CD4-positive, alpha-beta T cell (primary cell): Measurements from ENCODE around the gene FCHSD1. TPM values are rescaled to one million over a fixed set of nuclear protein-coding genes. Genes with fewer than 3 reads are reported as not detected.

Experiments
- ATAC-seq: fragments of 200-7000 bp; cut with Tn5 transposase; one replicate; pipeline ENCODE4 v1.10.0; 2022; ENCODE audit warnings: mild to moderate bottlenecking; ENCODE audit not compliant: poor library complexity
- CTCF ChIA-PET: fragments of 350-600 bp; sonication (Branson Sonifier 250); formaldehyde crosslinking; loops from one replicate; lab custom pipeline; 2021; ENCODE audit warnings: antibody characterized with exemption, inconsistent platforms; lab: Charles Lee
- POLR2A ChIA-PET: fragments of 350-600 bp; sonication (Branson Sonifier 250); formaldehyde crosslinking; loops from one replicate; lab custom pipeline; 2021; ENCODE audit warnings: antibody characterized with exemption, inconsistent platforms; lab: Charles Lee
- DNase-seq, 14 experiments: peaks; one replicate each; pipeline ENCODE4 v3.0.0-alpha.2; 2013 to 2020; ENCODE audit warnings: mixed read lengths in 2 of 14
- H3K27ac ChIP-seq, 2 donors: one replicate each; pipeline versions ENCODE4 v1.5.1 to v1.7.0; 2013; ENCODE audit warnings: low read length in 2 of 2, low read depth in 1 of 2, mild to moderate bottlenecking in 1 of 2
- H3K27me3 ChIP-seq, 2 experiments: 1 replicate in 1 of 2; 2 replicates in 1 of 2; pipeline versions ENCODE4 v1.6.1 to v1.7.0; 2013; ENCODE audit warnings: low read length in 2 of 2, control low read depth in 1 of 2, mild to moderate bottlenecking in 1 of 2, moderate library complexity in 1 of 2; ENCODE audit not compliant: insufficient read depth in 2 of 2, control insufficient read depth in 1 of 2
- H3K36me3 ChIP-seq: one replicate; pipeline ENCODE4 v1.6.1; 2013; ENCODE audit warnings: low read length, control low read depth; ENCODE audit not compliant: insufficient read depth
- H3K4me1 ChIP-seq: one replicate; pipeline ENCODE4 v1.6.1; 2013; ENCODE audit warnings: low read length, control low read depth; ENCODE audit not compliant: insufficient read depth
- H3K4me3 ChIP-seq: one replicate; pipeline ENCODE4 v1.5.1; 2013; ENCODE audit warnings: mild to moderate bottlenecking, low read length, moderate library complexity
- H3K9me3 ChIP-seq, 2 experiments: 1 replicate in 1 of 2; 2 replicates in 1 of 2; pipeline versions ENCODE4 v1.6.1 to v1.7.0; 2013; ENCODE audit warnings: low read length in 2 of 2, mild to moderate bottlenecking in 2 of 2, control low read depth in 1 of 2, moderate library complexity in 1 of 2; ENCODE audit not compliant: control insufficient read depth in 1 of 2, insufficient read depth in 1 of 2
- H3K27ac Mint-ChIP-seq: one replicate; pipeline ENCODE4 v1.8.0; 2020; ENCODE audit warnings: mixed read lengths
- H3K27me3 Mint-ChIP-seq: one replicate; pipeline ENCODE4 v1.8.0; 2021; ENCODE audit warnings: mixed read lengths
- H3K36me3 Mint-ChIP-seq: one replicate; pipeline ENCODE4 v1.8.0; 2021; ENCODE audit warnings: low read depth, mixed read lengths
- H3K4me1 Mint-ChIP-seq: one replicate; pipeline ENCODE4 v1.8.0; 2021; ENCODE audit warnings: low read depth, mixed read lengths
- H3K4me3 Mint-ChIP-seq: one replicate; pipeline ENCODE4 v1.8.0; 2020; ENCODE audit warnings: mild to moderate bottlenecking, mixed read lengths
- H3K9me3 Mint-ChIP-seq: one replicate; pipeline ENCODE4 v1.8.0; 2020; ENCODE audit warnings: mixed read lengths
- intact Hi-C, 2 experiments: fragments of 100-400 bp; cut with DNase I in 1 of 2; cut with micrococcal nuclease in 1 of 2; formaldehyde crosslinking; loops; one replicate each; pipeline versions ENCODE4 v1.15.1 to v1.9.0; 2023 to 2025; cut with DNase I, micrococcal nuclease
- total RNA-seq, 174 experiments: library from RNA in 2 of 174; stranded (reverse) in 2 of 174; gene quantifications; one replicate each; pipeline ENCODE4 v1.2.3 and lab custom pipeline; 2021 to 2026
- TF ChIP-seq, protein P1 (sequence below): fragments of 200-600 bp; IDR thresholded peaks from one replicate; pipeline ENCODE4 v1.8.0; 2022; ENCODE audit warnings: antibody characterized with exemption, mild to moderate bottlenecking

Gene FCHSD1
- total RNA-seq, 2 experiments from 2014 or later = 79.8 to 86.8 TPM

DNA sequence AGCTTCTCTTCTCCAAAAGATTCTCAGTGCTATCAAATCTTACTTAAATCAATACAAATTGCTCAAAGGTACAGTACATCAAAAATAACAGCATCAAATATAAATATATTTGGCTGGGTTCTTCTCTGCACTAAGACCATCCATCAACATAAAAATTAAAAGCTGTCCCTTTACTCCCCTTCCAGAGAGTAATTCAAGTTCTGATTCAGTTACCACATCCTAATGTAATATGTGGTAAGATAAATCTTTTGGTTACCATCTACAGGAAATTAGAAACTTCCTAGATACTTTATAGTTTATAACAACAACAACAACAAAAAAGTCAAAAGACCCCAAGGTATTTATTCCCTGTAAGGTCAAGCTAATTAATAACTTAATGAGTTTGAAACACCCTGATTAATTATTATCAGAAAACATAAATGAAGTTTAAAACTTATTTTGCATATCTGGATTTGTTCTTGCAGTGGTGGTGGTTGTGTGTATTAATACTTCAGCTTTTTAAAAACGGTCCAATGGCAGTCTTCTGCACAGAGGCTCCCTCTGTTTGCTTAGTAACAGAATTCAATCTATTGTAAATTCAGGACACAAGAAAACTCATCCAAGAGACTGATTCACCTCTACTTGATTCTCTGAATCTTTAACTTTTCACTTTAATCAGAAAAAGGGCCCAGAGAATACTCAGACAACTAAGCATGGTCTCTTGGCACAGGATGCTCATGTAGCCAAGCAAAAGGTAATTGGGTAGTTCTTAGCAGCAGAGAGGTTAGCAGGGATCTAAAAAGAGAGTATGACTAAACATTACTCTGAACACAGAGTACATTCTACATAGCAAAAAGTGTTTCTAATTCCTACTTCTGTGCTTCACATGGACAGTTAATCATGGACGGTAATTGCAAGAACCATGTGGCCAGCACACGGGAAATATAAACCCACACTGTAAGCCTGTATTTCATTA lies 52.5 kb downstream of the FCHSD1 start:
- peak overlapping the region; percentile 91 for H3K27ac Mint-ChIP-seq
- POLR2A ChIA-PET = interaction anchor here (1.0 to 3.5 kb wide), 7 partner anchors 7 to 37 kb away, joined by 4 to 25 read pairs (median 5); partner anchors contain the start of genes DIAPH1, HDAC3 and RELL2
- Histone ChIP-seq H3K9me3 (peaks cover 0 to 5% of the 10 kb centered on the region in 2 experiments), H3K4me1 (peaks cover 70% of the 10 kb centered on the region), H3K27me3 (no peaks in the 10 kb centered on the region), H3K36me3 (peaks cover 14% of the 10 kb centered on the region), H3K27ac (peak overlapping the region in 1 of 2 donors; percentile 75), H3K4me3 (no peak overlapping the region)
- H3K4me3 Mint-ChIP-seq = peak overlapping the region; percentile 35
- CTCF ChIA-PET = interaction anchor here (0.9 to 8.3 kb wide), 4 partner anchors 11 to 34 kb away, joined by 3 to 79 read pairs (median 8); partner anchors contain the start of gene DIAPH1
- H3K4me1 Mint-ChIP-seq = peaks cover 80% of the 10 kb centered on the region
- no peaks in the 10 kb centered on the region for H3K27me3 Mint-ChIP-seq
- intact Hi-C loops = loop anchor here in 1 of 2 experiments (2.0 kb wide), 1 partner anchor 18 kb away; no protein-coding TSS in a partner anchor
- ATAC-seq (peak; percentile 62), DNase-seq (peak in 1 of 14 experiments; percentile 52)
- TF ChIP-seq, protein P1, sequence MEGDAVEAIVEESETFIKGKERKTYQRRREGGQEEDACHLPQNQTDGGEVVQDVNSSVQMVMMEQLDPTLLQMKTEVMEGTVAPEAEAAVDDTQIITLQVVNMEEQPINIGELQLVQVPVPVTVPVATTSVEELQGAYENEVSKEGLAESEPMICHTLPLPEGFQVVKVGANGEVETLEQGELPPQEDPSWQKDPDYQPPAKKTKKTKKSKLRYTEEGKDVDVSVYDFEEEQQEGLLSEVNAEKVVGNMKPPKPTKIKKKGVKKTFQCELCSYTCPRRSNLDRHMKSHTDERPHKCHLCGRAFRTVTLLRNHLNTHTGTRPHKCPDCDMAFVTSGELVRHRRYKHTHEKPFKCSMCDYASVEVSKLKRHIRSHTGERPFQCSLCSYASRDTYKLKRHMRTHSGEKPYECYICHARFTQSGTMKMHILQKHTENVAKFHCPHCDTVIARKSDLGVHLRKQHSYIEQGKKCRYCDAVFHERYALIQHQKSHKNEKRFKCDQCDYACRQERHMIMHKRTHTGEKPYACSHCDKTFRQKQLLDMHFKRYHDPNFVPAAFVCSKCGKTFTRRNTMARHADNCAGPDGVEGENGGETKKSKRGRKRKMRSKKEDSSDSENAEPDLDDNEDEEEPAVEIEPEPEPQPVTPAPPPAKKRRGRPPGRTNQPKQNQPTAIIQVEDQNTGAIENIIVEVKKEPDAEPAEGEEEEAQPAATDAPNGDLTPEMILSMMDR = no peak
- peaks cover 34% of the 10 kb centered on the region for H3K36me3 Mint-ChIP-seq
- H3K9me3 Mint-ChIP-seq = no peaks in the 10 kb centered on the region

GRCh38 chr5:141597814-141598213 lies 53.4 kb downstream of the FCHSD1 start:
- Histone ChIP-seq H3K27ac (peak overlapping the region in 1 of 2 donors; percentile 47), H3K9me3 (peaks cover 0 to 5% of the 10 kb centered on the region in 2 experiments), H3K36me3 (peaks cover 22% of the 10 kb centered on the region), H3K27me3 (no peaks in the 10 kb centered on the region), H3K4me3 (no peak overlapping the region), H3K4me1 (peaks cover 67% of the 10 kb centered on the region)
- H3K4me1 Mint-ChIP-seq = peaks cover 78% of the 10 kb centered on the region
- H3K4me3 Mint-ChIP-seq = peak overlapping the region; percentile 4
- H3K27ac Mint-ChIP-seq = peak overlapping the region; percentile 91
- ChIA-PET POLR2A (interaction anchor here (1.0 to 3.5 kb wide), 7 partner anchors 8 to 38 kb away, joined by 4 to 25 read pairs (median 5); partner anchors contain the start of genes DIAPH1, HDAC3 and RELL2), CTCF (interaction anchor here (1.6 to 8.3 kb wide), 3 partner anchors 19 to 34 kb away, joined by 5 to 79 read pairs (median 11); partner anchors contain the start of gene DIAPH1)
- no peaks in the 10 kb centered on the region for H3K9me3 Mint-ChIP-seq
- TF ChIP-seq, protein P1 = no peak
- intact Hi-C loops = loop anchor here in 1 of 2 experiments (1.0 to 2.0 kb wide), 2 partner anchors 7 to 19 kb away; no protein-coding TSS in a partner anchor
- H3K27me3 Mint-ChIP-seq = no peaks in the 10 kb centered on the region
- DNase-seq (no peak), ATAC-seq (no peak)
- H3K36me3 Mint-ChIP-seq = peaks cover 42% of the 10 kb centered on the region

GRCh38 chr5:141597394-141597793 lies 53.8 kb downstream of the FCHSD1 start:
- DNase-seq (peak in 3 of 14 experiments; percentile 39 to 44 (median 42)), ATAC-seq (no peak)
- H3K27me3 ChIP-seq = no peaks in the 10 kb centered on the region
- peaks cover 78% of the 10 kb centered on the region for H3K4me1 Mint-ChIP-seq
- peaks cover 23% of the 10 kb centered on the region for H3K36me3 ChIP-seq
- POLR2A ChIA-PET = interaction anchor here (1.0 to 3.5 kb wide), 6 partner anchors 8 to 39 kb away, joined by 4 to 25 read pairs (median 8); partner anchors contain the start of genes DIAPH1, HDAC3 and RELL2
- H3K9me3 Mint-ChIP-seq = no peaks in the 10 kb centered on the region
- intact Hi-C loops = loop anchor here in 1 of 2 experiments (1.0 kb wide), 1 partner anchor 8 kb away; no protein-coding TSS in a partner anchor
- H3K36me3 Mint-ChIP-seq = peaks cover 46% of the 10 kb centered on the region
- no peak overlapping the region for H3K4me3 ChIP-seq
- no peaks in the 10 kb centered on the region for H3K27me3 Mint-ChIP-seq
- peaks cover 0 to 5% of the 10 kb centered on the region in 2 experiments for H3K9me3 ChIP-seq
- TF ChIP-seq, protein P1 = no peak
- H3K4me1 ChIP-seq = peaks cover 67% of the 10 kb centered on the region
- H3K27ac Mint-ChIP-seq = peak overlapping the region; percentile 91
- peak overlapping the region; percentile 1 for H3K4me3 Mint-ChIP-seq
- CTCF ChIA-PET = interaction anchor here (1.6 to 8.3 kb wide), 3 partner anchors 19 to 33 kb away, joined by 5 to 79 read pairs (median 11); partner anchors contain the start of gene DIAPH1
- H3K27ac ChIP-seq = peak overlapping the region in 1 of 2 donors; percentile 47
